ENCODE measurements around the gene NRARP.

The NRARP gene

GRCh38 chr9:137320555-137321384 is 18.7 kb upstream of the NRARP start:
- H4K8ac ChIP-seq (ENCODE audit: low read depth, low read length) = no peak overlapping the region
- no peak overlapping the region for H2AK5ac ChIP-seq (ENCODE audit: low read length)
- H2BK5ac ChIP-seq (ENCODE audit: low read length) = no peak overlapping the region
- H3K4me3 ChIP-seq (ENCODE audit: low read length) = no peak overlapping the region
- no peak overlapping the region for H4K5ac ChIP-seq (ENCODE audit: low read length)
- H3K4ac ChIP-seq (ENCODE audit: low read depth, low read length) = no peak overlapping the region
- no peaks in the 10 kb centered on the region for H3K36me3 ChIP-seq (ENCODE audit: control insufficient read depth, insufficient read depth, low read length)
- no peak overlapping the region for H3K4me2 ChIP-seq (ENCODE audit: low read length)
- no peak overlapping the region for H2BK15ac ChIP-seq (replicated peaks; ENCODE audit: low read depth)
- H3K9ac ChIP-seq (ENCODE audit: low read length) = no peak overlapping the region
- no peak overlapping the region for H3K18ac ChIP-seq (ENCODE audit: low read length)
- no peaks in the 10 kb centered on the region for H3K4me1 ChIP-seq (ENCODE audit: control insufficient read depth, low read depth, low read length)
- H3K79me1 ChIP-seq (ENCODE audit: low read length) = no peaks in the 10 kb centered on the region
- no peak overlapping the region for H3K27ac ChIP-seq (ENCODE audit: low read depth, low read length)
- H3K27me3 ChIP-seq (ENCODE audit: insufficient read depth, low read length, poor library complexity) = no peaks in the 10 kb centered on the region
- no peaks in the 10 kb centered on the region for H3K79me2 ChIP-seq (ENCODE audit: control insufficient read depth, insufficient read depth, low read length)
- no CpG with 5 or more reads among the region's 24 CpGs for WGBS (ENCODE audit: extremely low coverage, insufficient coverage, low lambda C conversion rate)
- no peak for DNase-seq
- H2BK120ac ChIP-seq (ENCODE audit: low read depth, low read length) = no peak overlapping the region
- no peak overlapping the region for H3K23ac ChIP-seq (ENCODE audit: low read length)
- no peak overlapping the region for H3K56ac ChIP-seq (ENCODE audit: low read length)

GRCh38 chr9:137319739-137320551 is 17.9 kb upstream of the NRARP start:
- H3K4me1 ChIP-seq (ENCODE audit: control insufficient read depth, low read depth, low read length) = no peaks in the 10 kb centered on the region
- no peak overlapping the region for H2AK5ac ChIP-seq (ENCODE audit: low read length)
- no peak overlapping the region for H3K56ac ChIP-seq (ENCODE audit: low read length)
- H3K4me3 ChIP-seq (ENCODE audit: low read length) = no peak overlapping the region
- no peak overlapping the region for H2BK120ac ChIP-seq (ENCODE audit: low read depth, low read length)
- no peaks in the 10 kb centered on the region for H3K36me3 ChIP-seq (ENCODE audit: control insufficient read depth, insufficient read depth, low read length)
- H3K27me3 ChIP-seq (ENCODE audit: insufficient read depth, low read length, poor library complexity) = no peaks in the 10 kb centered on the region
- no peaks in the 10 kb centered on the region for H3K79me2 ChIP-seq (ENCODE audit: control insufficient read depth, insufficient read depth, low read length)
- no peak overlapping the region for H4K5ac ChIP-seq (ENCODE audit: low read length)
- H3K18ac ChIP-seq (ENCODE audit: low read length) = no peak overlapping the region
- no peak overlapping the region for H2BK15ac ChIP-seq (replicated peaks; ENCODE audit: low read depth)
- H3K27ac ChIP-seq (ENCODE audit: low read depth, low read length) = no peak overlapping the region
- H3K9ac ChIP-seq (ENCODE audit: low read length) = no peak overlapping the region
- H3K4ac ChIP-seq (ENCODE audit: low read depth, low read length) = no peak overlapping the region
- H3K4me2 ChIP-seq (ENCODE audit: low read length) = no peak overlapping the region
- no peak for DNase-seq
- WGBS (ENCODE audit: extremely low coverage, insufficient coverage, low lambda C conversion rate) = no CpG with 5 or more reads among the region's 22 CpGs
- no peak overlapping the region for H3K23ac ChIP-seq (ENCODE audit: low read length)
- H3K79me1 ChIP-seq (ENCODE audit: low read length) = no peaks in the 10 kb centered on the region
- no peak overlapping the region for H2BK5ac ChIP-seq (ENCODE audit: low read length)
- no peak overlapping the region for H4K8ac ChIP-seq (ENCODE audit: low read depth, low read length)

- H2BK5ac ChIP-seq (ENCODE audit: low read length) = no peak overlapping the region
- no peaks in the 10 kb centered on the region for H3K36me3 ChIP-seq (ENCODE audit: control insufficient read depth, insufficient read depth, low read length)
- no peak overlapping the region for H2BK15ac ChIP-seq (replicated peaks; ENCODE audit: low read depth)
- H3K79me2 ChIP-seq (ENCODE audit: control insufficient read depth, insufficient read depth, low read length) = no peaks in the 10 kb centered on the region
- no peaks in the 10 kb centered on the region for H3K4me1 ChIP-seq (ENCODE audit: control insufficient read depth, low read depth, low read length)
- H3K4me3 ChIP-seq (ENCODE audit: low read length) = no peak overlapping the region
- H3K9ac ChIP-seq (ENCODE audit: low read length) = no peak overlapping the region
- H3K4ac ChIP-seq (ENCODE audit: low read depth, low read length) = no peak overlapping the region
- no peak overlapping the region for H4K5ac ChIP-seq (ENCODE audit: low read length)
- no peak for DNase-seq
- no peak overlapping the region for H3K27ac ChIP-seq (ENCODE audit: low read depth, low read length)
- H3K79me1 ChIP-seq (ENCODE audit: low read length) = no peaks in the 10 kb centered on the region
- no peak overlapping the region for H4K8ac ChIP-seq (ENCODE audit: low read depth, low read length)
- H3K23ac ChIP-seq (ENCODE audit: low read length) = no peak overlapping the region
- H2BK120ac ChIP-seq (ENCODE audit: low read depth, low read length) = no peak overlapping the region
- no CpG with 5 or more reads among the region's 26 CpGs for WGBS (ENCODE audit: extremely low coverage, insufficient coverage, low lambda C conversion rate)
- H3K18ac ChIP-seq (ENCODE audit: low read length) = no peak overlapping the region
- no peak overlapping the region for H3K4me2 ChIP-seq (ENCODE audit: low read length)
- no peaks in the 10 kb centered on the region for H3K27me3 ChIP-seq (ENCODE audit: insufficient read depth, low read length, poor library complexity)
- H3K56ac ChIP-seq (ENCODE audit: low read length) = no peak overlapping the region
- no peak overlapping the region for H2AK5ac ChIP-seq (ENCODE audit: low read length)
Observed at GRCh38 chr9:137319011-137319738, 17.1 kb upstream of the NRARP start.

DNA sequence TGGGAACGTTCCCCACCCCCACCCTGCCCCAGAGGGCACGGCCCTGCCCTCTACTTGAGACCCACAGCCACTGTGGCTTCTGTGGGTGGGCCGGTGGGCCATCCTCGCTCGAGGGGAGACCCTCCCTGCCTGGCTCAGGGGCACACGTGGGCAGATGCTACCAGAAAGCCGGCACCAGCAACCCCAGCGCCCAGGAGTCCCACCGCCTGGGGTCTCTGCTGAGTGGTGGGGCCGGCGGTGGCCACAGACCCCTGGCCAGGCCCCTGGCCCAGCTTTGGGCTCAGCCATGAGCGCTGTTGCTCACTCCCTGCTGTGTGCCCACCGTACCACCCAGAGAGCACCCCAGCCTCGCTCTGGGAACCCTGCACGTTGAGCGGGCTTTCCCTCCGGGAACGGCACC is 16.5 kb upstream of the NRARP start:
- Histone ChIP-seq H3K4ac (ENCODE audit: low read depth, low read length) (no peak overlapping the region), H3K79me2 (ENCODE audit: control insufficient read depth, insufficient read depth, low read length) (no peaks in the 10 kb centered on the region), H3K4me2 (ENCODE audit: low read length) (no peak overlapping the region), H3K79me1 (ENCODE audit: low read length) (no peaks in the 10 kb centered on the region), H2AK5ac (ENCODE audit: low read length) (no peak overlapping the region), H2BK15ac (replicated peaks; ENCODE audit: low read depth) (no peak overlapping the region), H3K4me3 (ENCODE audit: low read length) (no peak overlapping the region), H3K27me3 (ENCODE audit: insufficient read depth, low read length, poor library complexity) (no peaks in the 10 kb centered on the region), H3K27ac (ENCODE audit: low read depth, low read length) (no peak overlapping the region), H3K9ac (ENCODE audit: low read length) (no peak overlapping the region), H3K18ac (ENCODE audit: low read length) (no peak overlapping the region), H3K23ac (ENCODE audit: low read length) (no peak overlapping the region), H2BK5ac (ENCODE audit: low read length) (no peak overlapping the region), H2BK120ac (ENCODE audit: low read depth, low read length) (no peak overlapping the region), H3K4me1 (ENCODE audit: control insufficient read depth, low read depth, low read length) (no peaks in the 10 kb centered on the region), H3K36me3 (ENCODE audit: control insufficient read depth, insufficient read depth, low read length) (no peaks in the 10 kb centered on the region), H4K8ac (ENCODE audit: low read depth, low read length) (no peak overlapping the region), H3K56ac (ENCODE audit: low read length) (no peak overlapping the region), H4K5ac (ENCODE audit: low read length) (no peak overlapping the region)
- no peak for DNase-seq
- no CpG with 5 or more reads among the region's 18 CpGs for whole genome bisulfite sequencing (ENCODE audit: extremely low coverage, insufficient coverage, low lambda C conversion rate)

GRCh38 chr9:137317718-137318511 is 15.8 kb upstream of the NRARP start:
- Histone ChIP-seq H4K8ac (ENCODE audit: low read depth, low read length) (no peak overlapping the region), H3K9ac (ENCODE audit: low read length) (no peak overlapping the region), H3K27me3 (ENCODE audit: insufficient read depth, low read length, poor library complexity) (no peaks in the 10 kb centered on the region), H3K36me3 (ENCODE audit: control insufficient read depth, insufficient read depth, low read length) (no peaks in the 10 kb centered on the region), H3K27ac (ENCODE audit: low read depth, low read length) (no peak overlapping the region), H3K23ac (ENCODE audit: low read length) (no peak overlapping the region), H2BK120ac (ENCODE audit: low read depth, low read length) (no peak overlapping the region), H4K5ac (ENCODE audit: low read length) (no peak overlapping the region), H2BK5ac (ENCODE audit: low read length) (no peak overlapping the region), H3K4me3 (ENCODE audit: low read length) (no peak overlapping the region), H3K18ac (ENCODE audit: low read length) (no peak overlapping the region), H2BK15ac (replicated peaks; ENCODE audit: low read depth) (no peak overlapping the region), H3K4me1 (ENCODE audit: control insufficient read depth, low read depth, low read length) (no peaks in the 10 kb centered on the region), H3K56ac (ENCODE audit: low read length) (no peak overlapping the region), H3K79me2 (ENCODE audit: control insufficient read depth, insufficient read depth, low read length) (no peaks in the 10 kb centered on the region), H3K4ac (ENCODE audit: low read depth, low read length) (no peak overlapping the region), H3K4me2 (ENCODE audit: low read length) (no peak overlapping the region), H2AK5ac (ENCODE audit: low read length) (no peak overlapping the region), H3K79me1 (ENCODE audit: low read length) (no peaks in the 10 kb centered on the region)
- no peak for DNase-seq
- no CpG with 5 or more reads among the region's 24 CpGs for WGBS (ENCODE audit: extremely low coverage, insufficient coverage, low lambda C conversion rate)

Measured in mesendoderm (in vitro differentiated cells).